Measurements from ENCODE around the gene ALX4.

ALX4 gene

GRCh38 chr11:44315947-44316658 is 6.2 kb upstream of the ALX4 start:
- DNase-seq: peak in 1 of 2 experiments; percentile 38

GRCh38 chr11:44314733-44315132 is 4.8 kb upstream of the ALX4 start:
- no peak for DNase-seq

GRCh38 chr11:44313761-44314489 is 4.0 kb upstream of the ALX4 start:
- DNase-seq: no peak

GRCh38 chr11:44312876-44313275 is 2.9 kb upstream of the ALX4 start:
- no peak for DNase-seq

- DNase-seq: no peak
Observed at GRCh38 chr11:44311339-44312261, 1.7 kb upstream of the ALX4 start.

- peak in 1 of 2 experiments; percentile 42 for DNase-seq
Observed at GRCh38 chr11:44310463-44311272, 729 bp upstream of the ALX4 start.

- no peak for DNase-seq
Observed at GRCh38 chr11:44310206-44310462, 195 bp upstream of the ALX4 start.

- DNase-seq: peak in 1 of 2 experiments; percentile 52
Observed at GRCh38 chr11:44308923-44309477, 939 bp downstream of the ALX4 start.

GRCh38 chr11:44308256-44308922 is 1.6 kb downstream of the ALX4 start:
- no peak for DNase-seq

GRCh38 chr11:44307340-44308099 is 2.4 kb downstream of the ALX4 start:
- DNase-seq: no peak

- no peak for DNase-seq
Observed at GRCh38 chr11:44306918-44307244, 3.1 kb downstream of the ALX4 start.

GRCh38 chr11:44306052-44306917 is 3.7 kb downstream of the ALX4 start:
- DNase-seq: no peak

- peak in 1 of 2 experiments; percentile 47 for DNase-seq
Observed at GRCh38 chr11:44305470-44306051, 4.4 kb downstream of the ALX4 start.

- no peak for DNase-seq
Observed at GRCh38 chr11:44305026-44305469, 4.9 kb downstream of the ALX4 start.

- peak in 1 of 2 experiments; percentile 36 for DNase-seq
Observed at GRCh38 chr11:44304091-44305025, 5.6 kb downstream of the ALX4 start.

GRCh38 chr11:44303401-44303938 is 6.5 kb downstream of the ALX4 start:
- DNase-seq: no peak

- no peak for DNase-seq
Observed at GRCh38 chr11:44301564-44302271, 8.2 kb downstream of the ALX4 start.

Measured in NCI-H526 (cell line).